Loucy (cell line): Measurements from ENCODE around the gene ZNF611.
"Not testable (repeated sequence)": the region's sequence is repeated elsewhere in the genome, so short reads cannot be mapped to it uniquely, and the experiment has no call there.

Experiments used
- CTCF ChIP-seq: fragments of 200-600 bp; sonication (generic); conservative IDR thresholded peaks from 2 replicates; pipeline ENCODE4 v1.5.1; 2014; ENCODE audit warnings: mild to moderate bottlenecking, antibody characterized with exemption, low read length
- EZH2phosphoT487 ChIP-seq: fragments of 200-600 bp; IDR thresholded peaks from 2 replicates; pipeline ENCODE4 v1.6.1; 2018; ENCODE audit warnings: antibody characterized with exemption, mild to moderate bottlenecking, moderate library complexity, borderline replicate concordance

DNA sequence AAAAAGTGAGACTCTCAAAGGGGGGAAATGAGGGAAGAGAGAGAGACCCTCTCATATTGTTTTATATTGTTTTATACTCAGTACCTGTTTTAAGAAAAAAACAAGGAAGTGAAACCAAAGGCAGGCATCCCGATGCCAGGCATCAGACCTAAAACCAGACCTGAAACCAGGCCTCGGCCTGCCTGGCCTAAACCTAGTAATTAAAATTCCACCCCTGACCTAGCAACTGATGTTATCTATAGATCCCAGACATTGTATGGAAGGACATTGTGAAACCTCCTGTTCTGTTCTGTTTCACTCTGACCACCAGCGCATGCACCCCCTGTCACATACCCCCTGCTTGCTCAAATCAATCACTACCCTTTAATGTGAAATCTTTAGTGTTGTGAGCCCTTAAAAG lies 40.6 kb downstream of the ZNF611 start:
- not testable (repeated sequence) for TF ChIP-seq CTCF, EZH2phosphoT487
